Adrenal gland (tissue), 12 donors: ENCODE results near the gene SHLD2. TPM values are rescaled to one million over a fixed set of nuclear protein-coding genes. Genes with fewer than 3 reads are reported as not detected.
"Not testable (repeated sequence)": the region's sequence is repeated elsewhere in the genome, so short reads cannot be mapped to it uniquely, and the experiment has no call there.

Source experiments
- DNase-seq, 7 donors: peaks; one replicate each; pipeline ENCODE4 v3.0.0-alpha.2; 2019 to 2020
- H3K27ac ChIP-seq, 5 donors: fragments of 200-600 bp; sonication (generic) in 4 of 5; 1 replicate in 3 of 5; 2 replicates in 2 of 5; pipeline versions ENCODE4 v1.5.1 to v1.8.0; 2016 to 2020; ENCODE audit warnings: mild to moderate bottlenecking in 1 of 5
- H3K27me3 ChIP-seq: fragments of 200-600 bp; 2 replicates; pipeline ENCODE4 v1.8.0; 2021
- H3K36me3 ChIP-seq, 2 donors: fragments of 200-600 bp; replicated peaks in 1 of 2; 1 replicate in 1 of 2; 2 replicates in 1 of 2; pipeline versions ENCODE4 v1.5.1 to v1.8.0; 2018 to 2022
- H3K4me1 ChIP-seq, 2 donors: fragments of 200-600 bp; replicated peaks in 1 of 2; 1 replicate in 1 of 2; 2 replicates in 1 of 2; pipeline versions ENCODE4 v1.5.1 to v1.8.0; 2018 to 2021
- H3K4me3 ChIP-seq, 4 donors: fragments of 200-600 bp; sonication (generic) in 3 of 4; one replicate each; pipeline ENCODE4 v1.5.1; 2016 to 2018
- H3K9me3 ChIP-seq, 3 donors: fragments of 200-600 bp; sonication (generic) in 1 of 3; replicated peaks in 1 of 3; 1 replicate in 2 of 3; 2 replicates in 1 of 3; pipeline versions ENCODE4 v1.5.1 to v1.8.0; 2016 to 2021
- WGBS, 4 donors: extraction: QIAGEN DNeasy Blood & Tissue Kit in 2 of 4; methylation state at CpG; one replicate each; pipeline versions ENCODE4 v1.1.5 to v1.1.7; 2013 to 2017; 5-methylcytosine and 5-hydroxymethylcytosine counted together
- intact Hi-C, 2 donors: fragments of 100-400 bp; cut with DNase I; formaldehyde crosslinking; loops; one replicate each; pipeline versions ENCODE4 v1.14.1 to v1.15.0; 2022 to 2023
- polyA plus RNA-seq, 3 donors: library from polyadenylated mRNA; stranded (reverse); fragments of 200-250 nt in 2 of 3; fragments of 350-450 nt in 1 of 3; fragmentation: Illumina TruSeq in 1 of 3; extraction: RNeasy Lipid Tissue Mini Kit (QIAGEN cat#74804) in 1 of 3; gene quantifications; one replicate each; pipeline ENCODE4 v1.2.3, GENCODE V29; 2013 to 2014
- total RNA-seq, 9 donors: library from RNA; depleted of rRNA in 4 of 9; stranded (reverse); fragments of >200 nt in 4 of 9; fragments of 120-200 nt in 1 of 9; fragmentation: NEBNext Ultra II Directional in 1 of 9; extraction: Animal tissue kit (Norgen Biotek cat#: 25700) in 1 of 9; gene quantifications; one replicate each; pipeline versions ENCODE4 v1.1.0 to v1.2.4, GENCODE V29; 2013 to 2023
- donor health status: healthy with polysubstance abuse.
- donor health status: Bipolar disorder and iron deficiency.
- donor health status: DM: yes; HTN: yes; CAD: no.
- donor health status: DM: no; HTN: no; CAD: no.
- donor health status: DM: no; HTN: no; CAD: no.
- donor health status: DM: yes; HTN: yes; CAD: no.

The SHLD2 gene
- total and polyA plus RNA-seq, 12 donors, result 18.3 to 64.9 (median 36.6) TPM

DNA sequence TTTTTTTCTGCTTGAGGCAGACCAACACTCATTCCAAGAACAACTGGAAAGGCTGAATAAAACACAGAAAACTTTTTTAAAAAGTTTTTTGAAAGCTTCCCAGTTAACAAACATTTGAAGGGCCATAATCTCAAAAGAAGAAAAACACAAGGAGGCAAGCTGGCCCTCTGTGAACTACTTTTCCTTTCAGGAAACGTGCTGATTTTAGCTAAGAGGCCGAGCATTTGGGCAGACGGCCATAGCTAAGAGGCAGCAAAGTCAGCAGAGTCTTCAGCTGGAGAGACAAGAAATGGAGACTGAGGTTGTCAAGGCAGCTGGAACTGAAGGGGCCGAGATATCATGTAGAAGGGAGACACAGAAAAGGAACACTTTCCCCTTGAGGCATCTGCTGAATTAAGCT lies 111.9 kb downstream of the SHLD2 start:
- H3K4me3 ChIP-seq, DNase-seq, H3K27ac ChIP-seq, H3K36me3 ChIP-seq, H3K27me3 ChIP-seq, intact Hi-C loops, H3K4me1 ChIP-seq, H3K9me3 ChIP-seq: not testable (repeated sequence)
- 58 to 70% (median 68%) methylated on average over 4 of the region's 4 CpGs for WGBS, 4 donors

DNA sequence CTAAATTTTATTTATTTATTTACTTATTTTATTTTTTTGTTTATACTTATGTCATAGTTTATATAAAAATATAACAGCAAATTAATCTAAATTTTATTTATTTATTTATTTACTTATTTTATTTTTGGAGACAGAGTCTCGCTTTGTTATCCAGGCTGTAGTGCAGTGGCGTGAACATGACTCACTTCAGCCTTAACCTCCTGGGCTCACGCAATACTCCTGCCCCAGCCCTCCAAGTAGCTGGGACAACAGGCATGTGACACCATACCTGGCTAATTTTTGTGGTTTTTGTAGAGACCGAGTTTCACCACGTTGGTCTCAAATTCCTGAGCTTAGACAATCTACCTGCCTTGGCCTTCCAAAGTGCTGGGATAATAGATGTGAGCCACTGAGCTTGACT lies 115.3 kb downstream of the SHLD2 start:
- WGBS, 4 donors, result 88 to 97% (median 89%) methylated on average over 5 of the region's 5 CpGs
- H3K36me3 ChIP-seq, result not testable (repeated sequence)

DNA sequence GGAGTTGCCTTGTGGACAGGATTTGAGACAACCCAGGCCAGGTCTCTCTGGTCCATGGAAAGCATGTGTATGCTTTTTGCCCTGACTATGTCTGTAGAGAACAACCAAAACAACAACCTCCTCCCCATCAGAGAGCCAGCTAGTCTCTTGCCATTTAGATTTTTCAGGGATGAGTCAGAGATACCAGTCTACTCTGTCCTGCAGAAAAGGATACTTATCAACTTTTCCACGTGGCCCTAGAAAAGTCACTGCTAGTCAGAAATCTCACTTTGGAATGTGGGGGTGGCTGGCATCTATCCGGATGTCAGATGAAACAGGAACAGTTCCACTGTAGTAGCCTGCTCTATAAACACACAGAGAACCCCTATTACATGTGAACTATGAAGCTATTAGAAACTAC lies 116.8 kb downstream of the SHLD2 start:
- DNase-seq, result peak in 1 of 7 donors; percentile 45
- H3K9me3 ChIP-seq, H3K27ac ChIP-seq, intact Hi-C loops, H3K27me3 ChIP-seq, H3K36me3 ChIP-seq, H3K4me1 ChIP-seq, H3K4me3 ChIP-seq: not testable (repeated sequence)
- WGBS, 4 donors, result 28 to 61% (median 46%) methylated on average over 2 of the region's 2 CpGs

More for the DNA sequence above, 115.3 kb downstream of the SHLD2 start:
- H3K27ac ChIP-seq, DNase-seq, H3K4me3 ChIP-seq, H3K4me1 ChIP-seq, intact Hi-C loops, H3K9me3 ChIP-seq, H3K27me3 ChIP-seq: not testable (repeated sequence)

DNA sequence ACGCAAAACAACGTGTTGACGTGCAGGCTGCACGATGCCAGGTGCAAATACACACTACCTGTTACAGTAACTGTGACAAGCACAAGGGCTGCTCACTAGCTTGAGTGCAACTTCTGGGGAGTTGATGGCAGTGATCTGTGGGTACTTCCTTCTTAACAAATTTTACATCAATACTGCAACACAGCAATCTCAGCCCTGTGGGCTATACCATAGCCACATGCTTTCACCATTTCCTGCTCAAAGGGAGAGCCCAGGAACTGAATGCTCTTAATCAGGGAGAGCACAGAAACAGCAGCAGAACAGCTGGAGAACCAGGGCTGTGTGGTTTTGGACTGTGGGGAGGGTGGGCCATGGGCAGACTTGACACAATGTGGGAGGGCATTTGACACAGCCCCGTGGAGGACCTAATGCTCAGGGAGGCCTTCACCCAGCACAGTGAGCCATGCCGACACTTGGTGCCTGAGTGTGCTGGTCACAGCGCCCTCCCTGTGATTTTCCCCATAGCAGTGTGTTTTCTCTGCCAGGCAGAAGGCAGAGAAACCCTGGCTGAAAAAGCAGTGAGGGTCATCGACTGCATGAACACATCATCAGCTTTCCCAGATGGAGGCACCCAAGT lies 118.3 kb downstream of the SHLD2 start:
- H3K27me3 ChIP-seq, DNase-seq, H3K9me3 ChIP-seq, intact Hi-C loops, H3K4me1 ChIP-seq, H3K27ac ChIP-seq, H3K4me3 ChIP-seq, H3K36me3 ChIP-seq: not testable (repeated sequence)
- 74 to 78% (median 77%) methylated on average over 4 to 7 of the region's 8 CpGs for WGBS, 4 donors

DNA sequence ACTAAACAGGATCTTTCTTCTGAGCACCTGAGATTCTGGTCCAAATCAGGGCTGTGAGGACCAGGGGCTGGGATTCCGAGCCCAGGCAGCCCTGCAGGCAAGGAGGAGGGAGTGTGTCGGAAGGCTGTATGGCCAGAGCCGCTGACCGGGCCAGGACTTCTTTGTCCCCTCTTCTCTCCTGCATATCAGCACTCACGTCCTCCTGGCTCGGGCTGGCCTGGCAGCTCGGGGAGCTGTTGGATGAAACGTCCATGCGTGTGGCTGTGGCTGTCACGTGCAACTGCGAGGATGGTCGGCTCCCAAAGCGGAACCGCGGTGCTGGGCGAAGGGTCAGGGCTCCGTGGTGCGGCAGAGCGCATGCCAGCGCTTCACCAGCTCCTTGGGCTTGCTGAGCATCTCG lies 118.8 kb downstream of the SHLD2 start:
- H3K27ac ChIP-seq, H3K4me1 ChIP-seq, intact Hi-C loops, H3K4me3 ChIP-seq, H3K9me3 ChIP-seq, DNase-seq, H3K36me3 ChIP-seq, H3K27me3 ChIP-seq: not testable (repeated sequence)
- WGBS, 4 donors, result 76 to 96% (median 92%) methylated on average over 4 to 18 of the region's 21 CpGs

DNA sequence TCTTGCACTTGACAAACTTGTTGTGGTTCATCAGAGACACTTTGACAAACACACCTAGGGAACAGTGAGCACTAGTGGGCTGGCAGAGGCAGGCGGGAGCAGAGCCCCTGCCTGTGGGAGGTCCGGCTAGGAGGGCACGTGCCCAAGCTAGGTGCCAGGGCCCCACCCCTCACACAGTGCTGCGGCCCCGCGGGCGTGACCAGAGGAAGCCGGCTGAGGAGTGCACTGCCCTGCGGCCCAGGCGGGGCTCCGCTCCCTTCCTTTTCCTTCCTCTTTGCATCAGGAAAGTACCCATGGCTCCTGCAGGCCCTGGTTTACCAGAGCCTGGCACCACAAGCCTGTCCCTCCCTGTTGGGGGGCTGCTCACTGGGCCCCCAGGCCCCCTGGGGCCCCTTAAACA lies 121.1 kb downstream of the SHLD2 start:
- H3K4me3 ChIP-seq, intact Hi-C loops, DNase-seq, H3K9me3 ChIP-seq, H3K27me3 ChIP-seq, H3K27ac ChIP-seq, H3K4me1 ChIP-seq, H3K36me3 ChIP-seq: not testable (repeated sequence)
- 63 to 79% (median 70%) methylated on average over 6 to 11 of the region's 11 CpGs; no CpG with 5 or more reads in 1 of the 4 donors for WGBS, 4 donors

DNA sequence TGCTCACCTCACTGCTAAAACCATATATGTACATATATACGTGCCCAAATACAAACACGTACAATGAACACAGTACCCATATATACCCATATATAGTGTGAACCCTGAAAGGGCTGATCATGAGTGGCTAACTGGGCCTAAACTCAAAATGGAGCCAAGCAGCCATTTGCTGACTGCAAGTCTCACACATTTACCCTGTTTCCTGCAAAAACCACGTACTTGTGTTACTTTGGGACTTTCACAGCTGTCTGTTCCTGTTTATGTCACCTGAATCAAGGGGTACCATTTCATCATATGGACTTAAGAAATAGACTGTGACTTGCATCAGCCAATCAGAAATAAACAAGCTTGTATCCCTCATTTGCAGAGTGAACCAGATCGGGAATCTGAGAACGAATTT lies 124.4 kb downstream of the SHLD2 start:
- 83 to 100% (median 87%) methylated on average over 1 of the region's 5 CpGs; no CpG with 5 or more reads in 1 of the 4 donors for WGBS, 4 donors

DNA sequence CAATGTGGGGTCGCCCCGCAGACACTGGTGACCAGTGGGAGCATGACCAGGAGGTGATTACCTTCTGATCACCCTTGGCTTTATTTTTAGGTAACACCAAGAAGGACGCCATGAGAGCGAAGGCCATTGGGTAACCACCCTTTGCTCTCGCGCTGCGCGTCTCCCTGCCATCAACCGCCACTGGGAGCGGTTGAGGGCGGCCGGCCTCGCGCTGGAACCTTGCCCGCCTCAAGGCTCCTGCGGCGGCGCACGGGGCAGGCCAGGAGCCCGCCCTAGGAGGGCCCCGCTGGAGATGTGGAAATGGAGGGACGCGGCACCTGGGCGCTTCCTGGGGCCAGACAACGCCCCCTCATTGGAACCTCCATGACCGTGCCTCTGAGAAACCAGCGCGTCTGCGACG lies 127.8 kb downstream of the SHLD2 start:
- WGBS, 4 donors, result 76 to 100% (median 92%) methylated on average over 7 to 30 of the region's 30 CpGs

More for the DNA sequence above, 124.4 kb downstream of the SHLD2 start:
- H3K27ac ChIP-seq, H3K4me3 ChIP-seq, H3K36me3 ChIP-seq, DNase-seq, H3K27me3 ChIP-seq, H3K9me3 ChIP-seq, intact Hi-C loops, H3K4me1 ChIP-seq: not testable (repeated sequence)

DNA sequence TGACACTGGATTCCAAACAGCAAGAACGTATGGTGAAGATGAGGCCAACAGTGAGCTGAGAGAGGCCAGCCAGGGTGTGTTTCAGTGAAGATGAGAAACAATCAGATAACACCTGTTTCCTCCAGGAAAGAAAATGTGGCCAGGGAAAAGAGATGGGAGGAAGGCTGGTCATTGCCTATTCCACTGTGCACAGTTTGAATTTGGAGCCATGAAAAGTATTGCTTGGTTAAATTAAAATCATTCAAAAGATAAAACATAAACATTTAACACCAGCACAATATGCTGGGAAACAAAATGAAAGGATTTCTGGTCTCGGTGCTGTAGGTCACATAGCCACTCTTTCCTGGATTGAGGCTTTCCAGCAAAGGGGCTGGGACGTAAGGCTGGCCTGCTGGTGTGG lies 130.1 kb downstream of the SHLD2 start, which contains the start of gene NUTM2A:
Gene NUTM2A, plus strand, starts transcription at position 301 of the 400 bp plus-strand sequence. CDS start 383 bp downstream, outside the sequence.
- H3K36me3 ChIP-seq, H3K4me3 ChIP-seq, intact Hi-C loops, H3K9me3 ChIP-seq, H3K4me1 ChIP-seq, H3K27me3 ChIP-seq, DNase-seq, H3K27ac ChIP-seq: not testable (repeated sequence)
- WGBS, 4 donors, result no CpG with 5 or more reads among the region's 3 CpGs

More for the DNA sequence above, 127.8 kb downstream of the SHLD2 start:
- H3K9me3 ChIP-seq, H3K4me1 ChIP-seq, H3K36me3 ChIP-seq, H3K4me3 ChIP-seq, intact Hi-C loops, H3K27me3 ChIP-seq, H3K27ac ChIP-seq, DNase-seq: not testable (repeated sequence)

DNA sequence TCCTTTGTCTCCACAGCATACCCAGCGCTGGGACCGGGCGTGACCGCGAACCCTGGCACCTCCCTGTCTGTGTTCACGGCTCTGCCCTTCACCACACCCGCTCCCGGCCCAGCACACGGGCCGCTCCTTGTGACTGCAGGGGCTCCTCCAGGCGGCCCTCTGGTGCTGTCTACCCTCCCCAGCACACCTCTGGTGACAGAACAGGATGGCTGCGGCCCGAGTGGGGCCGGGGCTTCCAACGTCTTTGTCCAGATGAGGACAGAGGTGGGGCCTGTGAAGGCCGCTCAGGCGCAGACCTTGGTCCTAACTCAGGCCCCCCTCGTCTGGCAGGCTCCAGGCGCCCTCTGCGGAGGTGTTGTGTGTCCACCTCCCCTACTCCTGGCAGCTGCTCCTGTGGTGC lies 133.2 kb downstream of the SHLD2 start:
- DNase-seq, H3K36me3 ChIP-seq, H3K27me3 ChIP-seq, H3K4me3 ChIP-seq, intact Hi-C loops, H3K4me1 ChIP-seq, H3K27ac ChIP-seq, H3K9me3 ChIP-seq: not testable (repeated sequence)
- WGBS, 4 donors, result 74 to 89% (median 88%) methylated on average over 5 to 8 of the region's 20 CpGs; no CpG with 5 or more reads in 1 of the 4 donors

DNA sequence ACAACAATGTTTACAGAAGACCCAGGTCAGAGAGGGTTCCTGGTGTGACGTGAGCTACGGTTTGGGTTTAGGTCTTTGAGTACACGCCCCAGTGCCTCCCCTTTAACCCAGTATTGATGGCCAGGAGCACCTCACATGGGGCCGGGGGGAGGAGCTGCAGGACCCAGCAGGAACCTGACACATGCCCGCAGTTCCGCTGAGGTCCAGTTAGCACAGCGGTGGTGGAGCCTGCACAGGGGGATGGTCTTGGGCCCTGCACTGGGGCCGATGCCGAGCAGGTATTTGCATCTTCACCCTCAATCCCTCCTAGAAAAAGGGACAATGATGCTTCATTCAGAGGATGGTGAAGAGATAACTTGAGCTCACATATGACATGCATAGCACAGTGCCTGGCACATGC lies 134.2 kb downstream of the SHLD2 start:
- H3K27ac ChIP-seq, H3K36me3 ChIP-seq, intact Hi-C loops, H3K9me3 ChIP-seq, H3K27me3 ChIP-seq, H3K4me3 ChIP-seq, DNase-seq, H3K4me1 ChIP-seq: not testable (repeated sequence)
- whole genome bisulfite sequencing, 4 donors, result 91 to 97% (median 94%) methylated on average over 7 to 9 of the region's 9 CpGs
